HG03342 (cell line): ENCODE results near the gene PPP1R12C.
"Not testable (repeated sequence)": the region's sequence is repeated elsewhere in the genome, so short reads cannot be mapped to it uniquely, and the experiment has no call there.

ENCODE experiments used
- ATAC-seq: cut with Tn5 transposase; IDR thresholded peaks from one replicate; pipeline ENCODE4 v1.9.1; 2021; ENCODE audit warnings: mild to moderate bottlenecking, moderate library complexity; ENCODE audit not compliant: unreplicated experiment

The PPP1R12C gene

DNA sequence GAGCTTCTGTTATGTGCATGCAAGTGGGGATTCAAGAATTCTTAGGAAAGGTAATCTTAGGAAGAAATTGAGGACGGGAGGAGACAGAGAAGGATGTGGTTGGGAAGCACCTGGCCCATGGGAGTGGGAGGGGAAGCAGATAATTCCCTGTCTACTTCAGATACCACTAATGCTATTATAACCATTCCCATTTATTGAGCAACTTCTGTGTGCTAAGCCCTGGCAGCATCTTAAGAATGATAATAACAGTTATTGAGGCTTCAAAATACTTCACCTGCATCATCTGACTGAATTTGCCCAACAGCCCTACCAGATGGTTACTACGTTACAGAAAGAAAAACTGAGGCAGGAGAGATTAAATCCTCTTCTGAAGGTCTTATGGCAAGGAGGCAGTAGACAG, 40.3 kb downstream of the PPP1R12C start:
- no peak for ATAC-seq

DNA sequence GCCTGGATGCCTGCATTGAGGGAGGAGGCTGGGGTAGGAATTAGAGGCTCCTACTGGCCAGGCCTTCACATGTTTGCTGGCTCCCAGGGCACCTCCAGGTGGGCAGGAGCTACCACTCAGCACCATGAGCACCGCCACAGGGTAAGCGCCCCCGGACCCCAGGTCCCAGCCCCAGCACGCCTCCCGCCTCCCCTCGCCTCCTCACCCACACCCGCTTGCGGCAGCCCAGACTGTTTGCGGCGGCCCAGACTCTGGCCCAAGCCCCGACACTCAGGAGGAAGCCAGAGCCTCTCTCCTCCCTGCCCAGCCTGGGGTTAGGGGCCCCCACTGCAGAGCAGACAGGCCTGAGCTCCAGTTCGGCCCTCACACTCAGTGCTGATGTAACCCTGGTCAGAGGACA, 41.1 kb downstream of the PPP1R12C start:
- no peak for ATAC-seq

DNA sequence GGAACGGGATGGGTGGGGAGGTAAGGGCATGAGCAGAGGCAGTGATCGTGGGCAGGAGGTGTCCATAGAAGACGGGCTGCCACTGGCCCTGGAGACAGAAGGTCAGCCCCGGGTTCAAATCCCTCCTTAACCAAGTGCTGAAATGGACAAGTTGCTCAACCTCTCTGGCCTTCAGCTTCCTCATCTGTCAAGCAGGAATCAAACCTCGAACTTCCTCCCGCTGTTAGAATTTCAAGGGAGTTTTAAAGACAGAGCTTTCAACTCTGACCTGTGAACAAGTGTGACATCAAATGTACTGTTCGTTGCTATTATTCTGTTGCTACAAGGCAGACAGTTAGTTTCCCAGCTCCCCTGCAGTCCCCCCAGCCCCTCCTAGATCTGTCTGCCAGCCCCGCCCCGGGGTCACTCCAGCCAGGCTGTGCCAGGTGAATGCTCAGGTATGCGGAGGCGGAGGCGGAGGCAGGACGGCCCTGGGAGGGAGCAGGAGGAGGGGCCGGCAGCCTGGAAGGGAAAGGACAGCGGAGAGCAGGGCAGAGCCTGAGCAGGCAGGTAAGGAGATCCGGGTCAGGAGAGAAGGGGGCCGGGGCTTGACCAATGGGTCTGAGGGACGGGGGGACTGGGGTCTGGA, 42.0 kb downstream of the PPP1R12C start, which contains the start of gene EPS8L1:
EPS8L1 (plus strand) TSS at position 499 of the 628 bp plus-strand sequence. CDS start 576 bp downstream, outside the sequence.
- ATAC-seq = no peak

DNA sequence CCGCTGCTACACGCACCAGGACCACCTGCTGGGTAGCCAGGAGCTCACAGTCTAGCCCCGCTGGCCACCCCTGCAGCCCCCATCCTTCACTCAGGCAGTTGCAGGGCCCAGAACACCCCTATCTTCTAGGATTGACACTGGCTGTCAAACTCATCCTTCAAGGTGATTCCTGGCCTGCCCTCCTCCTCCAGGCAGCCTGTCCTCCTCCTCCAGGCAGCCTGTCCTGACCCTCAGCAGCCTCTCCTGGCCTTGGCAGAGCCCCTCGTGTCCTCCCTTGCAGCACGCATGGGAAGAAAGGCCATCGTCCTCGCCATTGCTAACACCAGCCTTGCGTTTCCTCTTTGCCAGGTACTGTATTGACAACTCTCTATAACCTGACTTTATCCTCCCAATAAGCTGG, 45.5 kb downstream of the PPP1R12C start:
- ATAC-seq = no peak

DNA sequence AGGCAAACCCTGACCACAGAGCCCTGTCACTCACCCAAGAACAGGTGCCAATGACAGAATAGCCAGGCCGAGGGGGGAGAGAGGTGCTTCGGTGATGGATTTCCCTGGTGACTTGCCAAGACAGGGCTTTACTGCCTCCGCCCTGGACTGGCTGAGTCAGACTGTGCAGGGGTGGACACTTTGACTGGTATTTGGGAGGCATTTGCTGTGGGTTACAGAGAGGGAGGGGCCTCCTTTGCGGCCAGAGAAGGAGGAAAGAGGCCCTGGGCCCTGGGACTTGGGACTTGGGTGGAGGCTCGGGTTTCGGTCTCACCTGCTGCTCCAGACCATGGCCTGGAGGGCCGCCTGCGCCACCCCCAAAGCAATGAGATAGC, 46.3 kb downstream of the PPP1R12C start:
- no peak for ATAC-seq

DNA sequence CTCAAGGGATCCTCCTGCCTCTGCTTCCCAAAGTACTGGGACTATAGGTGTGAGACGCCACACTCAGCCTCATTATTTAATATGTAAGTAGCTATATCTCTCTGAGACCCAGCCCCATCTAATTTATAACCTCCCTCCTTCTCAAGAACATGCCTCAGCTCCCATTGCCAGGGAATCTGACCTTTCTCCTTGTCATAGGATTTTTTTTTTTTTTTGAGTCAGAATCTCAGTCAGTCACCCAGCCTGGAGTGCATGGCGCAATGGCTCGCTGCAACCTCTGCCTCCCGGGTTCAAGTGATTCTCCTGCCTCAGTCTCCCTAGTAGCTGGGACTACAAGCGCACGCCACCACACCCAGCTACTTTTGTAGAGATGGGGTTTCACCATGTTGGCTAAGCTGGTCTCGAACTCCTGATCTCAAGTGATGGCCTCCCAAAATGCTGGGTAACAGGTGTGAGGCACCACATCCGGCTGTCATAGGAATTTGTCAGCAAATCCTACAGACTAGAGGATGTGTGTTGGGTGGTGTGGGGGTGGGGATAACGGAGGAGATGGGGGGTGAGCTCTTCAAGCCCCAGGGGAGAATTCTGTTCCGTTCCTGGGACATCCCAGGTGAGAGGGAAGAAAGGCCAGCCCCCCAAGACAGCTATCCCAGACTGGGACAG, 46.8 kb downstream of the PPP1R12C start:
- ATAC-seq = no peak

DNA sequence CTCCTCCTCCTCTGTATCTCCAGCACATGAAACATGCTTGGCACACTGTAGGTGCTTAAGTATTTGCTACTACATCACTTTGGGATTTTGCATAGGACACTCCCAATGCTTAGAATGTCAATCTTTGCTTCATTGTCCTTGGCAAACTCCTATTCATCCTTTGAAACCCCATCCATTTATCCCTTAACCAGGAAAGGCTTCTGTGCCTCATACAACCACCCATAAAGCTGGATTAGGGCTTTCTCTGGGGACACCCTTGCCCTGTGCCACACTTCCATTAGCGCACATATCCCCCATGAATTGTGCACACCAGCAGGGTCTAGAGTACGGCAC, 47.6 kb downstream of the PPP1R12C start:
- ATAC-seq = no peak

DNA sequence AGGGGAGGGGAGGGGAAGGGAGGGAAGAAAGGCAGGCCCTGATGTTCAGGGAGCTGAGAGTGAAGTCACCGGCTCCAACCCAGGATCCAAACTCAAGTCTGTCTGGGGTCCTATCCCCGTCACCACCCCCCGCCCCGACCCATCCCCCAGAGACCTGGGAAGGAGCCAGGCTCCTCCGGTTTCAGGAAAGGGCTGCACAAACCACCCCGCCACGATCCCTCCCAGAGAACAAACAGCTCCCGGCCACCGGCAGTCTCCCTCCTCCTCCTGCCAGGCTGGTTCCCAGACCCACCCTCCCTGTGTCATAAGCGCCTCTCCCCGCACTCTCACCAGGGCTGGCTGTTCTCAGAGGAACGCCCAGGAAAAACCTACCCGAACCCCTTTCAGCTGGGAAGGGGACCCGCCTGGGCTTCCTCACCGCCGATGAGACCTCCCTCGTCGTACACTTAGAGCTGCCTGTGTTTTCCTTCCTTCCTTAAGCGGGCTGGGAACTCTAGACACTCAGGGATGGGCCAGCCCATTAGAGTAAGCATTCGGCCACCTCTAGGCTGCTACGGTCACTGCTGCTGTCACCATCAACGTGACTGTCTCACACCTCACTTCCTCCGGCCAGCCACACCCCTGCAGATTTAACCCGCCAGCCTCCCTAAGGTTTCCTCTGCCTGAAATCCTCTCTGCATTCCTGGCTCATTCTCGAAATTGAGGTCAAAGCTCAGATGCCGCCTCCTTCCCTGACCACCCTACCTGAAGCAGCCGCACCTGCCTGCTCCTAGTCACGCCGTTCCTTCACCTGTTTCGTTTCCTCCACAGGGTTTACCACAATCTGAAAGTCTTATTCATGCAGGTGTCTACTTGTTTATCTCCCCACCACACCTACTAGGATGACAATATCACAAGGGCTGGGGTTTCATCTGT, 48.2 kb downstream of the PPP1R12C start:
- ATAC-seq = no peak

DNA sequence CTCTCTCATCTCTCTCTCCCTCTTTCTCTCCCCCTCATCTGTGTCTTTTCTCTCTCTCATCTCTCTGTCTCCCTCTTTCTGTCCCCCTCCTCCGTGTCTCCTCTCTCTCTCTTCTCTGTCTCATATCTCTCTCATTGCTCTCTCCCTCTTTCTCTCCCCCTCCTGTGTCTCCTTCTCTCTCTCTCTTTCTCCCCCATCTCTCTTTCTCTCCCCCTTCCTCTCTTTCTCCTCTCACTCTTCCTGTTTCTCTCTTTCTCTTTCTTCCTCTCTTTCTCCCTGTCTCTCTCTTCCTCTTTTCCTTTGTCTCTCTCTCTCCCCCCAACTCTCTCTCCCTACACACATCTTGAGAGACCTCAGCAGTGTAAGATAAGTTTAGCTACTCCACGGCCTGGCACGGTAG, 49.6 kb downstream of the PPP1R12C start:
- ATAC-seq = no peak

DNA sequence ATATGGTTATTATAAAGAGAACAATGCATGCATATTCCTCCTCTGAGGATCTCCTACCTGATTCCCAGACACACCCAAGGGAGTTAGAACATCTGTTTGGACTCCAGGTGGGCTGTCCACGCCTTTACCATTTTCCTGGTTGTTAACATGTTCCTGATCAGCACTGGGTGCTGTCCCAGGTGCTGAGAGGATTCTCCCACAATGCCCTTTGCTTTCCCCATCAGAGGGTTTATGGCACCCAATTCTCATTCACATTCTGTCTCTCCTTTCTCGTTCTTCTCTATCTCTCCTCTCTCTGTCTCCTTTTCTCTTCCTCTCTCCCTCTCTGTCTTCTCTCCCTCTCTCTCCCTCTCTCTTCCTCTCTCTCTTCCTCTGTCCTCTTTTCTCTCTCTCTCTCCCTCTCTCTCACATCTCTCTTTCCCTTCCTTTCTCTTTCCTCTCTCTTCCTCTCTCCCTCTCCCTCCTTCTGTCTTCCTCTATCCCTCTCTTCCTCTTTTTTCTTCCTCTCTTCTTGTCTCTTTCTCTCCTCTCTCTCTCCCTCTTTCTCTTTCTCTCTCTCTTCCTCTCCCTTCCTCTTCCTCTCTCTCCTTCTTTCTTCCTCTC, 51.2 kb downstream of the PPP1R12C start:
- ATAC-seq = no peak

DNA sequence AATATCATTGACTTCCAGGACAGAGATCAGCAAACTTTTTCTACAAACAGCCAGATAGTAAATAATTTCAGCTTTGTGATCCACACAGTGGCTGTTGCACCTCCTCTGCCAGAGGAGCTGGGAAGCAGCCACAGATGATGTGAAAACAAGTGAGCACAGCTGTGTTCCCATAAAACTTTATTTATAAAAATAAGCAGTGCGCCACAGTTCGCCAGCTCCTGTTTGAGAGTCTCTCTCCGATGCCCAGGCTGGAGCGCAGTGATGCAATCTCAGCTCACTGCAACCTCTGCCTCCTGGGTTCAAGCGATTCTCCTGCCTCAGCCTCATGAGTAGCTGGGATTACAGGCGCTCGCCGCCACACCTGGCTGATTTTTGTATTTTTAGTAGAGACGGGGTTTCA, 51.9 kb downstream of the PPP1R12C start:
- not testable (repeated sequence) for ATAC-seq

DNA sequence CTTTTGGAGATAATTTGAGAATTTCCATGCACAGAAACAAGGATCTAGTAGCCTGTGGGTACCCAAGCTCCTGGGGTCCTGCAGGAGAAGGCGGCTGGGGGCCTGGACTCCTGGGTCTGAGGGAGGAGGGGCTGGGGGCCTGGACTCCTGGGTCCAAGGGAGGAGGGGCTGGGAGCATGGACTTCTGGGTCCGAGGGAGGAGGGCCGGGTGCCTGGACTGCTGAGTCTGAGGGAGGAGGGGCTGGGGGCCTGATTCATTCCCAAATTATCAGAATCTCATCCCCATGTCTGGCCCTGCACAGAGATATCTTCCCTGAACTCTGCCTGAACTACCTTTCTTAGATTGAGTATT, 54.0 kb downstream of the PPP1R12C start:
- ATAC-seq = no peak

DNA sequence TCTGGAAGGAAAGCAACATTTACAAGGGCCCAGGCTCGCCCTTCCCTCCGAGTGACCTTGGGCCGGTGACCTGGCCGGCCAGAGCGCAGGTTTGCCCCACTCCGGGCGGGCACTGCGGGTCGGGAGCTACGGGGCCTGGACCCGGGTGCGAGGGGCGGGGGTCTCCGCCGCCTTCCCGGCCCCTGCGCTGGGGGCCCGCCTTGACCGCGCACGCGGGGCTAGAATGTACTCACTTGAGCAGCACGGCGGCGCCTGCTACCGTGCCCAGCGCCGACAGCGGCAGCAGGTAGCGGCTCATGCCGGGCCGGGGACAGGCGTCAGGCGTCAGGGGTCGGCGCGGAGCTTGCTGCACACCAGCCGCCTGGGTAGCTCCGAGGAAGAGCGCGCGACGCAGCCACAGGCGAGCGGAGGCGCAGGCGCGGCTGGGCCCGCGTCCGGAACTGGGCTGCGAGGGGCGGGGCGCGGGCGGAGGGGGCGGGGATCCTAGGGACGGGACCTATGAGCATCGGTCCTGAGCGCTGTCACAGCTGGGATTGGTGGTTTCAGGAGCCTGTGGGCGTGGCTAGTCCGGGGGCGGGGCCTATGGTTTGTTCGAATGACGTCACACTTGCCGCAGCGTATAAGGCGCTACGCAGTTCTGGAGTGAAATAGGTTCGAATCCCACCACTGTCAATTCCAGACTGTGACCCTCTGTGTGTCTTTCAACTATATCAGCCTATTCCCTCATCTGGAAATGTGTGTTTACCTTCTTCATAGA, 54.5 kb downstream of the PPP1R12C start, which contains the start of gene RDH13:
RDH13 (minus strand) TSS at position 414 of the 757 bp plus-strand sequence; CDS start at position 298, 116 bp downstream.
- ATAC-seq = peak; percentile 88

DNA sequence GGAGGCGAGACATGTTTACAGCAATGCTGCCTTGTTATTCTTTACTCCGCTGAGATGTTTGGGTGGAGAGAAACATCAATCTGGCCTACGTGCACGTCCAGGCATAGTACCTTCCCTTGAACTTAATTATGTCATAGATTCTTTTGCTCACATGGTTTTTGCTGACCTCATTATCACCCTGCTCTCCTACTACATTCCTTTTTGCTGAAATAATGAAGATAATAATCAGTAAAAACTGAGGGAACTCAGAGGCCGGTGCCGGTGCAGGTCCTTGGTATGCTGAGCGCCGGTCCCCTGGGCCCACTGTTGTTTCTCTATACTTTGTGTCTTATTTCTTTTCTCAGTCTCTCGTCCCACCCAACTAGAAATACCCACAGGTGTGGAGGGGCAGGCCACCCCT, 57.1 kb downstream of the PPP1R12C start:
- ATAC-seq = not testable (repeated sequence)

DNA sequence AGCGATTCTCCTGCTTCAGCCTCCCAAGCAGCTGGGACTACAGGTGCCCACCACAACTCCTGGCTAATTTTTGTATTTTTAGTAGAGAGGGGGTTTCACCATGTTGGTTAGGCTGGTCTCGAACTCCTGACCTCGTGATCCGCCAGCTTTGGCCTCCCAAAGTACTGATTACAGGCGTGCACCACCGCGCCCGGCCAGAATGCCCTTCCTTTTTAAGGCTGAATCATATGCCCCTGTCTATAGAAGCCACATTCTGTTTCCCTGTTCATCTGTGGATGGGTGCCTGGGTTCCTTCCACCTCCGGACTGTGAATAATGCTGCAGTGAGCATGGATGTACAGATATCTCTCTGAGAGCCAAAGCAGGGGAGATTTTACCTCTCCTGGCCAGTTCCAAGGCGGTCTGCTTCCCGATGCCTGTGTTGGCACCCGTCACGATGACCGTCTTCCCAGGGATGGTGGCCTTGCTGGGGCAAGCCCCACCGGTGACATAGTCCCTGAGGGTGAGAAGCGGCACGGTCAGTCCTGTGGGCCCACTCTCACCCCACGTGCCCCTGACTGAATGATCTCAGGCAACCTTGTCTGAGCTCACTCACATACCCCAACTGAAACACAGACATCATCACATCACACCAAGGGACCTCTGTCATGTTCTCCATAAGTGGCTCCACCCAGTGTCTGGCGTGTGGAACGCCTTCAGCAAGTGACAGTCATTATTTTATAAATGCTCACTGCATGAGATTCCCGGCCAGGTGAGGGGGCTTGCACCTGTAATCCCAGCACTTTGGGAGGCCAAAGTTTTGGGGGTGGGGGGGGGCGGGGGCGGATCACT, 58.4 kb downstream of the PPP1R12C start:
- no peak for ATAC-seq

DNA sequence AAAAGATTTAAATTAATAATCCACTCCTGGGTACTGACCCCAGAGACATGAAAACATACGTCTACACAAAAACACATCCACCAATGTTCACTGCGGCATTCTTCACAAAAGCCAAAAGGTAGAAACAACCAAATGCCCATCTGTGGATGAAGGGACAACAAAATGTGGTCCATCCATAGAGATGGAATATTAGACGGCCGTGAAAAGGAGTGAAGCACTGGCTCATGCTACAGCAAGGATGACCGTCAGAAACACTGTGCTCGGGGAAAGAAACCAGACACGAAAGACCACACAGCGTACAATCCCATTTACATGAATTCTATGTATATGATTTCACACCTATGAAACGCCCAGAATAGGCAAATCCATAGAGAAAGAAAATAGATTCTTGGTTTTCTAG, 60.6 kb downstream of the PPP1R12C start:
- no peak for ATAC-seq

DNA sequence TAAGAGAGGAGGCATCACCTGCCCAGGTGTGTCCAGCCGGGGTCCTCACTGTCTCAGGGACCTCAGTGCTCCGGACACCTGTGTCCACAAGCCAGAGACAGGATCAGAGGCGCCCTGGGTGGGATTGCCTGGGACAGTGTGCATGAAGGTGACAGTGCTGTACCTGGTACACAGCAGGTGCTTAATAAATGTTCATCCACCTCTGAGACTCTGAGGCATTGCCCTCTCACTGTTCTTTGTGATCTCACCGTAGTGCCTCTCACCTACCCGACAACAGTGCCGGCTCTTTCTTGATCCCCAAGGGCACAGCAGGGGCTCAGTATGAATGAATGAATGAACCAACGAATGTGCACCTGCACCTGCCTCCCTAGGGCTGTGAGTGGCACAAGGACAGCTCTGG, 63.7 kb downstream of the PPP1R12C start:
- ATAC-seq = no peak

DNA sequence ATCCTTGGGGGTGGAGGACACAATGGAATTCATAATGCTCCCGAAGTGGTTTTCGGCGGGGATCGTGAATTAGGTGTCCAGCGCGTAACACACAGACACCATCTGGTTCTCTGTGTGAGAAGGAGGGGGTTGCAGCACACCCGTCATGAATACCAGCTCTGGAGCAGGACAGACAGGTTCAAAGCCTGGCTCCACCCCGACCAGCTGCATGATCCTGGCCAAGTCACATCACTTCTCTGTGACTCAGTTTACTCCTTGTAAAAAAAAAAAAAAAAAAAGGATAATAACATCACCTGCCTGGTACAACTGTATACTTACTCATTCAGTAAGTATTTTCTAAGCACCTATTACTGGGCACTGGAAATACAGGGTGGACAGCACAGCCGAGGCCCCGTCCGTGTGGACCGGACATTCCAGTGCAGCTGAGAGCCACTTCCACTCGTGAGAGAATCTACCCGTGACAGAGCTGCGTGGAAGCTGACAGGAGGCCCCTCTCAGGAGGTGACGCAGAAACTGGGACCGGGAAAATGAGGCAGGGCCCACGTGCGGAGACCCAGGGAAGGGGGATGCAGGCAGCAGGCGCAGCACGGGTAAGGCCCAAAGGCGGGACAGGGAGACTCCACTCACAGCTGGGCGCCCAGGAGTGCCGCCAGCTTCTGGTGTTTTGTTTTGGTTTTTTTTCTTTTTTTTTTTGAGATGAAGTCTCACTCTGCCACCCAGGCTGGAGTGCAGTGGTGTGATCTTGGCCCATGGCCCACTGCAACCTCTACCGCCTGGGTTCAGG, 66.5 kb downstream of the PPP1R12C start:
- ATAC-seq = no peak

DNA sequence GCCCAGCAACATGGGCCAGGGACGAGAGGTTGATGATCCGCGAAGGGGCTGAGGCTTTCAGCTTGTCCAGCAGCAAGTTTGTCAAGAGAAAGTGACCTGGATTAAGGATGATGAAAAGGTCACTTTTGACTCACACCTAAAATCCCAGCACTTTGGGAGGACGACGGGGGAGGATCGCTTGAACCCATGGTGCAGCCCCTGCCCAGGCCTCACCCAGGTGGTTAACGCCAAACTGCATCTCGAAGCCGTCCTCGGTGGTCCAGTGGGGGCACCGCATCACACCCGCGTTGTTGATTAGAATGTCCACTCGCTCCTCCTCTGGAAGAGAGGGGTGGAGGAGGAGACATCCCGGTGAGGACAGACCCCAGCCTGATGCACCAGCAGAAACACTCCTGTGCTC, 69.0 kb downstream of the PPP1R12C start:
- no peak for ATAC-seq
